ENCODE measurements around the gene PIGB. TPM values are rescaled to one million over a fixed set of nuclear protein-coding genes. Genes with fewer than 3 reads are reported as not detected.

The PIGB gene
- 14.4 TPM for total RNA-seq
- long read RNA-seq, transcript PIGB-202 (12 exons, 1,668 nt) = major isoform, 6 of 15 reads
- long read RNA-seq, partial matches to known transcripts = 0 of 15 reads
- long read RNA-seq, other reads (novel, unspliced or antisense) = 8 of 15 reads

DNA sequence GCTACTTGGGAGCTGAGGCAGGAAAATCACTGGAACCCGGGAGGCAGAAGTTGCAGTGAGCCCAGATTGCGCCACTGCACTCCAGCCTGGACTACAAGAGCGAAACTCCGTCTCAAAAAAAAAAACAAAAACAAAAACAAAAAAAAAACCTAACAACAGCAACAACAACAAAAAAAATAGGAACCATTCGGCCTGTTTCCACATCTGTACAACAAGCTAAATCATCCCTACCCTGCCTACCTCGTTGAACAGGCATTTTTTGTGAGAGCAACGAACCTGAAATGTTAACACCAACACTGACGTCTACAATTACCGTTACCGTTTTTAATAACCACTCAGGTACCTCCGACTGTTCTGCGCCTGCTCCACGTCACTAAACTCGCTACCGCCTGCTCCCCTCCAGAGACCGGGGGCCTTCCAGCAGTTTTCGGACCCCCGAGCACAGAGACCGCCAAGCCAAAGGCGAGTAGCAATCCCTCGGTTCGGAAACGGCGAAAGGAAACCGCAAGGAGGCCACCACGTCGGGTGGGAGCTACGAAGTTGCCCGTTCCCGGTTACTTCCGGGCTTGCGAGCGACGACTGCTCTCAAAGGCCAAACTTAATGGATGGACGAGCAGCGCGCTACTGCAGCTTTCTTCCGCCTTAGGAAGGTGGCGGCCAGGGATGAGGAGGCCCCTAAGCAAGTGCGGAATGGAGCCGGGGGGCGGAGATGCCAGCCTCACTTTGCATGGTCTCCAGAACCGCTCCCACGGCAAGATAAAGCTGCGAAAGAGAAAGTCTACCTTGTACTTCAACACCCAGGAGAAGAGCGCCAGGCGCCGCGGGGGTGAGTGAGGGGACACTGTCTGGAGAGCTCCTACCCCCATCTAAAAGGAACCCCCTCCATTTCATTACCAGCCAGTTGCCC lies at the start of gene PIGB, which contains the start of gene PIGBOS1:
TSS of gene PIGB (plus strand) at position 635 of the 907 bp plus-strand sequence. CDS start at position 664, 29 bp downstream.
TSS of gene PIGBOS1 (minus strand) at position 536 of the 907 bp plus-strand sequence. CDS start 1,331 bp downstream, outside the sequence.
- H3K4me1 ChIP-seq = peaks cover 33% of the 10 kb centered on the region

GRCh38 chr15:55270291-55270690 lies 48.7 kb upstream of the PIGB start:
- ATAC-seq (no peak), DNase-seq (no peak)
- intact Hi-C loops (cut with DNase I) = no loop called here
- Histone ChIP-seq H3K9me3 (no peaks in the 10 kb centered on the region), H3K36me3 (no peaks in the 10 kb centered on the region), H3K4me3 (no peak overlapping the region), H3K27ac (no peak overlapping the region), H3K4me1 (peaks cover 14% of the 10 kb centered on the region), H3K27me3 (ENCODE audit: low read depth) (no peaks in the 10 kb centered on the region)
- no peak for TF ChIP-seq CTCF (IDR thresholded peaks at IDR 0.05)

More for the DNA sequence above, at the start of gene PIGB, which contains the start of gene PIGBOS1:
- intact Hi-C loops (cut with DNase I) = no loop called here
- no peak for TF ChIP-seq CTCF (IDR thresholded peaks at IDR 0.05)
- ATAC-seq (peak; percentile 97 to 99), DNase-seq (peak; percentile 92)
- H3K27ac ChIP-seq = peak within 1 kb of the TSS; percentile 94
- H3K36me3 ChIP-seq = peaks cover 2% of the 10 kb centered on the region
- peak within 1 kb of the TSS; percentile 69 for H3K4me3 ChIP-seq
- H3K27me3 ChIP-seq (ENCODE audit: low read depth) = no peaks in the 10 kb centered on the region
- no peaks in the 10 kb centered on the region for H3K9me3 ChIP-seq

DNA sequence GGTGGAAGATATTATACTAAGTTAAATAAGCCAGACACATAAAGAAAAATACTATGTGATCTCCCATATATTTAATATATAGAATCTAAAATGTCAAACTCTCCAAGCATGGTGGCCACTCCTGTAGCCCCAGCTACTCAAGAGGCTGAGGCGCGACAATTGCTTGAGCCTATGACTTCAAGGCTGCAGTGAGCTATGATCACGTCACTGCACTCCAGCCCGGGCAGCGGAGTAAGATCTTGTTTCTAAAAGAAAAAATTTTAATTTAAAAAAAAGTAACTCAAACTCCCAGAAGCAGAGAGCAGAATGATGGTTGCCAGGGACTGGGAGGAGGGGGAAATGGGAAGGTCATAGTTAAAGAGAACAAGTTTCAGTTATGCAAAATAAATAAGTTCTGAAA lies 42.7 kb upstream of the PIGB start:
- no peak for ATAC-seq
- no peak for TF ChIP-seq CTCF (IDR thresholded peaks at IDR 0.05)
- no peak for DNase-seq
- Histone ChIP-seq H3K4me3 (no peak overlapping the region), H3K4me1 (peaks cover 39% of the 10 kb centered on the region), H3K27ac (peak overlapping the region; percentile 13), H3K27me3 (ENCODE audit: low read depth) (no peaks in the 10 kb centered on the region), H3K36me3 (no peaks in the 10 kb centered on the region), H3K9me3 (no peaks in the 10 kb centered on the region)
- intact Hi-C loops (cut with DNase I) = no loop called here

DNA sequence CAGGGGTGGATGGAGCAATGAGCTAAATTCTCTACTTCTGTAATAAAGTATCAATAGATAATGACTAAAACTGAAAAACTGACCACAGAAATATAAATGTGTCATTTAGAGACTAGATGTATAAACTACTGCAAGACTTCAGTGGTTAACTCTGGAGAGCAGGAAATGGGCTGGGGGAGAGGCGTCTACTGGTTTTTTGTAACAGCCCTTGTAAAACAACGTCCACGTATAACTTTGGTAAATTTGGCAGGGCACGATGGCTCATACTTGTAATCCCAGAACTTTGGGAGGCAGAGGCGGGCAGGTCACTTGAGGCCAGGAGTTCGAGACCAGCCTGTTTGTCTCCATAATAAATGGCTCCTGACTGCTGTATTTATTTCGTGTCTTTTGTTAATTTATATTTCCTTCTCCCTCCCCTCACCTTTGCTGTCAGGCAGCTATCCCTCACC lies 41.9 kb upstream of the PIGB start:
- no peak for TF ChIP-seq CTCF (IDR thresholded peaks at IDR 0.05)
- ATAC-seq (peak; percentile 43 to 58), DNase-seq (no peak)
- H3K4me3 ChIP-seq = no peak overlapping the region
- peak overlapping the region; percentile 2 for H3K27ac ChIP-seq
- intact Hi-C loops (cut with DNase I) = no loop called here
- H3K4me1 ChIP-seq = peaks cover 47% of the 10 kb centered on the region
- no peaks in the 10 kb centered on the region for H3K9me3 ChIP-seq
- no peaks in the 10 kb centered on the region for H3K27me3 ChIP-seq (ENCODE audit: low read depth)
- H3K36me3 ChIP-seq = no peaks in the 10 kb centered on the region

DNA sequence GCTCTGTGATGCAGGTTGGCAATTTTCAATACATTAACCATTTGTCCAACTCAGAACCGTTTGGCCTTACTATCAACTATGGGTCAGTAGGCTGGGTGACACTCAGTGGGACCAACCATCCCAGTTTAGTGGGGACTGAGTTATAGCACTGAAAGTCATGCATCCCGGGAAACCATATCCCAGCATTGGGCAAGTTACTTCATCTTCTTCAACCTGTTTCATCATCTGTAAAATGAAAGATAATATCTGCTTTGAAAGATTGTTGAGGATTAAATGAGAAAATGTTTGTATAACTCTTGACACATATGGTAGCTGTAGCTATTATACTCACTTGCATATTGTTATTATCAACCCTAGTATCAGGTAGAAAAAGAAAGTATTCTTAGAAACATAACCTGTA lies 41.3 kb upstream of the PIGB start:
- Histone ChIP-seq H3K4me3 (no peak overlapping the region), H3K9me3 (no peaks in the 10 kb centered on the region), H3K36me3 (no peaks in the 10 kb centered on the region), H3K27me3 (ENCODE audit: low read depth) (no peaks in the 10 kb centered on the region), H3K27ac (peak overlapping the region; percentile 2), H3K4me1 (peaks cover 53% of the 10 kb centered on the region)
- DNase-seq (no peak), ATAC-seq (no peak)
- TF ChIP-seq CTCF (IDR thresholded peaks at IDR 0.05) = no peak
- intact Hi-C loops (cut with DNase I) = no loop called here
